Suppressor macrophage (primary cell): Measurements from ENCODE around the gene CMIP.
"Not testable (repeated sequence)": the region's sequence is repeated elsewhere in the genome, so short reads cannot be mapped to it uniquely, and the experiment has no call there.

ENCODE experiments used
- DNase-seq, 4 experiments: peaks; one replicate each; pipeline ENCODE4 v3.0.0-alpha.2; 2020 to 2022

Gene CMIP

DNA sequence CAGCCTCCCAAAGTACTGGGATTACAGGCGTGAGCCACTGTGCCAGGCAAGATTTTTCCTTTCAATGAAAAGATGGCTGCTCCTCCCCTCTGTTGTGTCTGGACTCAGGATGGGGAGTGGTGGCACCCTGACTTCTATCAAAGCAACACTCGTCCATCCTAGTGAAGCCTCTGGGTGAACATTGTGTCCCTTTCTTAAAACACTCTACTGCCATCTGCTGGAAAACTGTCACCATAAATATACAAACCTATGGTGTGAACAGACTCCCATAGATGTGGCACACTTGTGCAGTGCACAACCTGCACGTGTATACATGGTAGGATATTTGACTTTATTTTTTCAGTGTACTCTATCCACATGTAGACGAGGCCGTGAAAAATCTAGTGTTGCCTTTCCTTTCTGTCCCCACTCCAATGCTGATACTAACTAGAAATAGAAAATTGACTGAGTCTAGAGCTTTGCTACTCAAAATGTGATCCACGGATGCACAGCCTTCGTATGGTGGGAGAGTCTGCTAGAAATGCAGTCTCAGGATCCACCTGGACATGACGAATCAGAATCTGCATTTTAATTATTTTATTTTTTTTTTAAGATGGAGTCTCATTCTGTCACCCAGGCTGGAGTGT lies 278.6 kb downstream of the CMIP start:
- peak; percentile 73 to 93 (median 87) for DNase-seq

DNA sequence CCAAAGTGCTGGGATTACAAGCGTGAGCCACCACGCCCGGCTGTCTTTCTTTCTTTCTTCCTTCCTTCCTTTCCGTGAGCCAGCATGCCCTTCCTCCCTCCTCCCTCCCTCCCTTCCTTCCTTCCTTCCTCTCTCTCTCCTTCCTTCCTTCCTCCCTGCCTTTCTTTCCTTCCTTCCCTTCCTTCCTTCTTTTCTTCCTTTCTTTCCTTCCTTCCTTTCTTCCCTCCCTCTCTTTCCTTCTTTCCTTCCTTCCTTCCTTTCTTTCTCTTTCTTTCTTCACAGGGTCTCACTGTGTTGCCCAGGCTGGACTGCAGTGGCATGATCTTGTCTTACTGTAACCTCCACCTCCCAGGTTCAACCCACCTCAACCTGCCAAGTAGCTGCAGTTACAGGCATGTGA lies 283.8 kb downstream of the CMIP start:
- no peak for DNase-seq

DNA sequence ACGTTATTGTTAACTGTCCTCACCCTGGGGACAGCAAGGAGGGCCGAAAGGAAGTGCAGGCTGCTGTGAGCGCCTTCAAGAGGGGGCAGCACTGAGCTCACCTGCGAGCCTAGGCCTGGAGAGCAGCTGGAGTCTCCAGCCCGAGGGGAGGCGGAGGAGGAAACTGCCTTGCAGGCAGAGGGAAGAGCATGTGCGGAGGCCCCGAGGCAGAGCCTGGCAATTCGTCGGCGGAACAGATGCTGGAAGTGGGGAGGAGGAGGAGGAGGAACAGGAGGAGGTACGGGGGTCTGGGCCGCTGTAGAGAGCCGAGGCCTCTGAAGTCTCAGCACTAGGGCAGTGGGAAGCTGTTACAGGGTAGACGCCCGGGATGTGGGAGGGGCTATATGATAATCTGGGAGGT lies 284.8 kb downstream of the CMIP start:
- DNase-seq: no peak

DNA sequence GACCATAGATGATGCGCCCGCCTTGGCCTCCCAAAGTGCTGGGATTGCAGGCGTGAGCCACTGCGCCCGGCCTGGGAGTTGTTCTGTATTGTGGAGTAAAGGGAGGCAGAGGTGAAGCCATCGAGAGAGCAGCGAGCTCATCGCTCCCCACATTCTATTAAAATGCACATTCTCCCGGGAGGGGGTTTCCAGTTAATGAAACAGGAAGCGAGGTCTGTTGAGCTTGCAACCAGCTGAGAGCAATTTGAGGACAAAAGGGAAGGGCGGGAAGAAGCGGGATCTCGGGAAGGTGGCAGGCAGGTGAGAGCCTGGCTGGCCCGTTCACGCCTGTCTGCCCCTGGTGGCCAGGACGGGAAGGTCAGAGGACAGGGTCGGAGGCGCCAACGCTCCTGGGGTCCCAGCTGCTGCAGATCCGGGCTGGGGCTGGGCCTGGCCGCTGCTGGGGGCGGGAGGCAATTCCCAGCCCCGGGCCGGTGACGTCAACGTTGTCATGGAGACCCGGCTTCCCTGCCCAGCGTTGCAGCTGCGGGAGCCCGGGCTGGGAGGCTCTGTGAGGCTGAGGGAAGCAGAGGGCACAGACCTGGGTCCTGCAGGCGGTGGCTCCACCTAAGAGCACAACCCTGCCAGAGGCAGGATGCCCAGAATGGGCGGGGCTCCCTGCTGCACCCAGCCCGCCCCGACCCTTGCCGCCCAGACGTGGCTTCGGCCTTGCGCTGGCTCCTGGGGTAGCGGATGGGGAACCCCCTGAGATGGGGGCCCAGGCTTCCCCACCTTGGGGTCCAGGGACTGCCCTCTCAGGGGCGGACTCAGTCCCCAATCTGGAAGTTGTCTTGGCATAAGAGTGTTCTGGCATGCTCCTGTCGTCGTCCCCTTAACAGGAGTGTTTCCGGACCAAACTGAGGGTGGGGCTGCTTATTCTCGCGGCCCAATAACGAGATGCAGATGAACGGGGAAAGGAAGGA lies 285.8 kb downstream of the CMIP start:
- peak; percentile 78 to 87 (median 80) for DNase-seq

DNA sequence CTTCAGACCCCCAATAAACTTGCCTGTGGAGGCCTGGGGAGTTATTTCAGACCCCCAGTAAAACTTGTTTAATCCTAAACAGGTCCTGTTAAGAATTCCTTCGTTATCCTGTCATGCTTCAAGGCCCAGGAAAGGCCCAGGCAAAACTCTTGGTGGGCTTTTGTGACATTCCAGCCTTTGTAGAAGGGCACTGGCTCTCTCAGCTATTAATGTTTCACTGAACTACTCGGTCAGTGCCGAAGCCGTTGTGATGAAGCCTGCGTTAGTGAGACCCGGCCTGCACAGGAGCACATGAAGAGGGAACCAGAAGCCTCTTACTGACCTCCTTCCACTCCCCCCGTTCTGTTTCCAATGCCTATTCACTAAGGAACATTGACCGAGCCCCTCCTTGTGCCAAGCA lies 287.0 kb downstream of the CMIP start:
- no peak for DNase-seq

DNA sequence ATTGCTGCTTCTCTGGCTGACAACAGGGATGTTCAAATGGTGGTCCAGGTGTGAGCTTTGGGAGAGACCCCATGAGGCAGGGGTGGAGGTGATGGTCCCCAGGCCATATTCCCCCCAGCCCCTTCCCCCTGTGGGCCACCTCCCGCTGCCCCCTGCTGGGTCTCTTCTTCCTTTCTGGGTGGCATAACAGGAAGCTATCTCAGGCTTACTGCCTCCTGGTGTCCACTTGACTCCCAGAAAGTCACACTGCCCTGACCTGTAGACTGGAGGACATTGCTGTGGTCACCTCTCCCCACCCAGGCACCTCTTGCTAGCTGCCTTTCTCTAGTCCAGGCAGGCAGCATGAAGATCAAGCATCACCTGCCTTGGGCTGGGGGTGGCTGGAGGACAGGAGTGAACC lies 288.1 kb downstream of the CMIP start:
- DNase-seq: no peak

DNA sequence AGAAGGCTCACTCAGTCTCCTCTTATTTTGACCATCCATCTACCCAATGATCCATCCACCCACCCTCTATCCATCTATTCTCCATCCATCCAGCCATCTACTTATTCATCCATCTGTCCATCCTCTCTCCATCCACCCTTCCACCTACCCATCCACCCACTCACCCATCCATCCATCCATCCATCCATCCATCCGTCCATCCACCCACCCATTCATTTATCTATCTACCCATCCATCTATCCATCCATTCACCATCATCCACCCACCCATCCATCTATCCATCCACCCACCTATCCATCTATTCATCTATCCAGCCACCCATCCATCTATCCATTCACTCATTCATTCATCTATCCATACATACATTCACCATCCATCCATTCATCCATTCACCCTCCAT lies 288.7 kb downstream of the CMIP start:
- DNase-seq: no peak

DNA sequence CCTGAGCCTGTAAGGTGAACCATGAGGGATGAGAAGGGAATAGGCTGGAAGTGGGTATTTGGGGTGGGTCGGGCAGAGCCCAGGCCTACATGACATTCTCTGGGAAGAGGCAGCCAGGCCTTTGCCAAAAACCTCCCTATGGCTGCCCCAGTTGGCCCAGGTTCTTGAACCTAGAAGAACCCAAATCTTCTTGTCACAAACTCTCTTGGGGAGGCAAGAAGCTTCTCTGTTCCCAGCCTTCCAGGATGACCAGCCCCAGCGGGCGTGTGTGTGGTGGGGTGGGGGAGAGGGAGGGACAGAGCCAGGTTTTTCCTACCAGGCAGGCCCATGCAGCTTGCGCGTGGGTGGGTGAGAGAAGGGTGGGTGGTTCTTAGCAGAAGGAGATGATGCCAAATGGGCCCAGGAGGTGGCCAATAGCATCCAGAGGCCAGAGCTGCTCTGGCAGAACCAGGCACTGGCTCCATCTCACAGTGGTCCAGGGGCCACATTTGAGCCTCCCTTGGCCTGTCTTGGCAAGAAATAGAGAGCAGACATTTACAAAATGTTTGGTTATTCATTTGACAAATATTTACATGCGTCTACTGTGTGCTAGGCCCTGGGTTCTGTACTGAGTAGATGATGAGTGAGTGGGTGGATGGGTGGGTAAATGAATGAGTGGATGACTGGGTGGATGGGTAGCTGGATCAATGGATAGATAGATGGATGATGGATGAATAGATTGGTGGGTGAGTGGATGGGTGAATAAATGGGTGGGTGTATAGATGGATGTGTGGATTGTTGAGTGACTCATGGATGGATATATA lies 290.2 kb downstream of the CMIP start:
- DNase-seq: no peak

DNA sequence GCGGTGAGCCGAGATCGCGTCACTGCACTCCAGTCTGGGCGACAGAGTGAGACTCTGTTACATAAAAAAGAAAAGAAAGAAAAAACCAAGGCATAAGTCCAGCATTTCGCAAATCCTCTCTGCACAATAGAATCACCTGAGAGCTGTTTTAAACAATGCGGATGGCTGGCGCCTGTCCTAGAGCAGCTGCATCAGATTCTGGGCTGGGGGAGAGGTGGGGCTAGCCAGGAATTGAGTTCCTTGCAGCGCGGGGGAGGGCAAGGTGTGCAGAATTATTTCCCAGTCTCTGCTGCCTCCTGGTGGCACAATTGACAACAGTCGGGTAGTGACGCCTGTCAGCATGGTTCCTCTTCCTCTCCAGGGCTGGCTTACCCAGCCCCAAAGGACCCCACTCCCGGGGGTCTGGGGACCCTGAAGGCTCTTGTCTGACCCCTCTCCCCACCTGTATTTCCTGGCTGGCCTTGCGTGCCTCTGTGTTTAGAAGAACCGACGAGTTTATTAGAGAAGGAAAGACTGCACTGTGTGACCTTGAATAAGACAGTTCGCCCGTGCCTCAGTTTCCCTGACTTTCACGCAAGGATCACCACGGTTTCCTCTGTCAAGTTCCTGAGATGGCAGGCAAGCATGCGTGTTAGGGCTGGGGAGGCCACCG lies 293.4 kb downstream of the CMIP start:
- DNase-seq: peak; percentile 80 to 88 (median 84)

DNA sequence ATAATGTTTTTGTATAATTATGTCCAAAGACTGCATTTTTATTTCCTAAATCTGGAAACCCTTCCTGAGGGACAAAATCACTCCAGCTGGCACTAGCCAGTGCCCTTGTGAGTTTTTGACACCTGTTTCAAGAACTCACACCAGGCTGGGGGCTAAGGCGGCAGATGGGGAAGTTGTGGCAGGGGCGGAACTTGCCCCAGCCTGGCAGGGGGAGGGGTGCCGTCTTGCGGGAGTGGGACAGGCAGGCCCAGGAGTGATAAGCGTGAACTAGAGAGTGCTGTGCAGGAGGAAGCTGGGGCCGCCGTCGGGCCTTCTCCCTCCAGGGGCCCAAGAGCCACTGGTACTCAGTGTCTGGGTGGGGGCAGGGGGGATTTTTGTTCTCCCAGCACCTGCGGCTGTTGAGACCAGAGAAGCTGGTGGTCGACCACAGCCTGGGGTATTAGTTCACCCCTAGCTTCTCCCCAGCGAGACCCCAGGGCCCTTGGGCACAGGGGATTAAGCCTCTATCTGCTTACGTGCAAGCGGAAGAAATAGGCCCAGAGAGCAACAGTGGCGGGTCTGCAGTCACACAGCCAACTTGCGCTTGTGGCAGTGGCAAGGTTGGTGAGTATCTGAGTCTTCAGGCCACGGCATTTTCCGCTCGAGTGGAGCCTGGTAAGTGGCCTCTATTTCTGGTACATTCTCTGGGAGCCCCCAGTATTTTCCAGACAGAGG lies 294.3 kb downstream of the CMIP start:
- DNase-seq: peak; percentile 69 to 89 (median 82)

DNA sequence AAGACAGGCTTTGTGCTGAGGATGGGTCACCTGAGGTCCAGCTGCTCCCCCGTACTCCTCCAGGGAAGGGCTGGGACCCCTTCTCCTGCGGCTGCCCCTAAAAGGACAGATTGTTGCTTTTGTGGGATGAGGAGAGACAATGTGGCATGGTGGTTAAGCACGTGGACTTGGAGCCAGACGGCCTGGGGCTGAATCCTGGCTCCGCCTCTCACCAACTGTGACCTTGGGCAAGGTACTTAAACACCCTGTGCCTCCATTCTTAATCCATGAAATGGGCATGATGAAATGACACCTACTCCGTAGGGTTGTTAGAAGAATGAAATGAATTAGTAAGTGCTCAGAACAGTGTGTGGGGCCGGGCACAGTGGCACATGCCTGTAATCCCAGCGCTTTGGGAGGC lies 294.9 kb downstream of the CMIP start:
- no peak for DNase-seq

DNA sequence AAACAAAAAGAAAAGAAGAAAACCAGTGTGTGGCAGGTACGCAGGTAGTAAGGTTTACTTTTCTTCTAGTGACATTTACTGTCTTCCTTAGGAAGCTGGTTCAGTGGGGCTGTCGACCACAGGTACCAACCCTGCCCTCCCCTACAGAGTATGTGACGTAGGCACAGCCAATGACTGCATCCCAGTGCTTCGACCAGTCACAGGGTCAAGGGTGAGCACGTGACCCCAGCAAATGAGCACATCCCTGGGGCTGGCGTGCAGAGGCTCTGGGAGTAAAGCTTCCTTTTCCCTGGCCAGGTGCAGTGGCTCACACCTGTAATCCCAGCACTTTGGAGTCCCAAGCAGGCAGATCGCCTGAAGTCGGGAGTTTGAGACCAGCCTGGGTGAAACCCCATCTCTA lies 295.6 kb downstream of the CMIP start:
- DNase-seq: peak in 2 of 4 experiments; percentile 34

DNA sequence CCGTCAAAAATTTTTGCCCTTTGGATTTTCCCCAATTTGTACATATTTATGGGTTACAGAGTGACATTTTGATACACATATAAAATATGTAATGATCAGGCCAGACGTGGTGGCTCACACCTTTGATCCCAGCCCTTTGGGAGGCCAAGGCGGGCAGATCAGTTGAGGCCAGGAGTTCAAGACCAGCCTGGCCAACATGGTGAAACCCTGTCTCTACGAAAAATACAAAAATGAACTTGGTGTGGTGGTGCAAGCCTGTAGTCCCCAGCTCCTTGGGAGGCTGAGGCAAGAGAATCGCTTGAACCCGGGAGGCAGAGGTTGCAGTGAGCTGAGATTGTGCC lies 296.8 kb downstream of the CMIP start:
- DNase-seq: not testable (repeated sequence)

DNA sequence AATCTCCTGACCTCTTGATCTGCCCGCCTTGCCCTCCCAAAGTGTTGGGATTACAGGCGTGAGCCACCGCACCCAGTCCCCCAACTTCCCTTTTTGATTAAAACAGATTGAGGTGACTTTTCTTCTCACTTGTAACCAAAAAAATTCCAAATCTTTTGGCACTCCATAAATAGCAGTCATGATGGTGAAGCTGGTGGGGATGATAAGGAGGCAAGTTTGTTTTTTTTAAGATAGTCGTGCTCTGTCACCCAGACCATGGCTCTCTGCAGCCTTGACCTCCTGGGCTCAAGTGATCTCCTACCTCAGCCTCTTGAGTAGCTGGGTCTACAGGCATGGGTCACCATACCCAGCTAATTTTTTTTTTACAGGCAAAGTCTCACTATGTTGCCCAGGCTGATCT lies 299.8 kb downstream of the CMIP start:
- DNase-seq: no peak

DNA sequence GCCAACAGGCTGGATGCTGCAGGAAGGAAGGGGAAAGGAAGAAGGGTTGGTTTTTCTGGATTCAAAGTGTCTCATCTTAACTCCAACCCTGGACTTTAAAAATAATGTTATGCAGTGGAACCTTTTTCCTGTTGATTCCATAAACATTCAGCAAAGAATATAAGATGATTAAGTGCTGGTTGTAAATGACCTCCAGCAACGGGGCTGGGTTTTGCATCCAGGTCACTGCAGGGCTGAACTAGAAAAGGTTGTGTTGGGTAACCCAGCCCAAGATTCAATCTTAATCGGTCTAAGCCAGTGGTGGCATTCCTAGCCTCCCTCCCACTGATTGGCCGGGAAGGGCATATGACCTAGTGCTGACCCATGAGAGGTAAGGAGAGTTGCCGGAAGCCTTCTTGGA lies 300.3 kb downstream of the CMIP start:
- no peak for DNase-seq

DNA sequence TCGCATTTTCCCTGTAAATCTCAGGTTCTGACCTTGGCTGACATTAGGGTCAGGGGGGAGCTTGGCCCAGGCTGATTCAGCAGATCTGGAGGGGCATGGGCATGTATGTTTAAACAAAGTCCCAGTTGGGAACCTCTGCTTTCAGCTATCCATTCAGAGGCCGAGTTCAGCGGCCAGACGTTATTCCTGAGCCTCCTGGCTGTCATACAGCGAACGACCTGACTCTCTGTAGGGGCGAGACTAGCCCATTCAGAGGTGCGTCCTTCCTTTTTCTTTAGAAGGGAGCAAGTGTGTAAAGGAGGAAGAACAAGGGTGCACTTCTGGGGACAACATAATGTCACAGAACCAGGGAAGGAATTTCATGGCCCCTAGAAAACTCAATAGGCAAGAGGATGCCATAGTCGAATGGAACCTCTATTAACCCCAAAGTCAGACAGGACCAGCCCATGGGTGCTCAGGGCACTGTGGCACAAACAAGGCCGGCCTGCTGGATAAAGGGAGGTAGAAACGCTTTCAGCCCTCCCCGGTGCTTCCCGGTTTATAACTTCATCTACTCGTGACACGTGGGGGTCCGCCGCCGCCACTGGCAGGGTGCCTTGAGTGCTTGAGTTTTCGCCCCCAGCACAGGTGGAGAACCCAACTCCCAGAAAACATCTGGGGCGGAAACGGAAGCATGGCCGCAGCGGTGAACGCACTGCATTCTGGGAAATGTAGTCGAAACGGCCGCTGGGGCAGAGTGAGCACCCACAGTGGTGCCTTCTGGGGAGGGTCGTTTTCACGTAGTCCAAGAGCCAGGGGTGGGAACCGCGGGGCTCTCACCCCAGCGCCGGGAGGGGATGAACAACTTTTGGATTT lies 301.3 kb downstream of the CMIP start:
- DNase-seq: peak; percentile 66 to 86 (median 77)

DNA sequence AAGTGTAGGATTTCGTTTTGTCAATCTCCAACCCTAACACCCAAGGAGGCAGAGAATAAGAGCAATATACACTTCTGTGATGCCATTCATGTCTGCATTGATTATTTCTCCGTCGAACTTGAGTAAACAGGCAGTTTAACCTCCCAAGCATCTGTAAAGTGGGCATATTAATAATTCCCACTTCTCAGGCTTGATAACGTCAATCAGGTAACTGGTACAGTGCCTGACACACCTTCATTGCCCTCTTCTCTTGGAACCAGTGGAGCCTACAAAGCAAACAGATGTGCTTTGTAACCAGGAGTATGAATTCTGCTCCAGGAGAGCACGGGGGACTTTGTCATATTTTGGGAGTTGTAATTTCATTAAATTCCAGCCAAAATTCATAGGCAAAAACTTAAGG lies 302.0 kb downstream of the CMIP start:
- DNase-seq: no peak

DNA sequence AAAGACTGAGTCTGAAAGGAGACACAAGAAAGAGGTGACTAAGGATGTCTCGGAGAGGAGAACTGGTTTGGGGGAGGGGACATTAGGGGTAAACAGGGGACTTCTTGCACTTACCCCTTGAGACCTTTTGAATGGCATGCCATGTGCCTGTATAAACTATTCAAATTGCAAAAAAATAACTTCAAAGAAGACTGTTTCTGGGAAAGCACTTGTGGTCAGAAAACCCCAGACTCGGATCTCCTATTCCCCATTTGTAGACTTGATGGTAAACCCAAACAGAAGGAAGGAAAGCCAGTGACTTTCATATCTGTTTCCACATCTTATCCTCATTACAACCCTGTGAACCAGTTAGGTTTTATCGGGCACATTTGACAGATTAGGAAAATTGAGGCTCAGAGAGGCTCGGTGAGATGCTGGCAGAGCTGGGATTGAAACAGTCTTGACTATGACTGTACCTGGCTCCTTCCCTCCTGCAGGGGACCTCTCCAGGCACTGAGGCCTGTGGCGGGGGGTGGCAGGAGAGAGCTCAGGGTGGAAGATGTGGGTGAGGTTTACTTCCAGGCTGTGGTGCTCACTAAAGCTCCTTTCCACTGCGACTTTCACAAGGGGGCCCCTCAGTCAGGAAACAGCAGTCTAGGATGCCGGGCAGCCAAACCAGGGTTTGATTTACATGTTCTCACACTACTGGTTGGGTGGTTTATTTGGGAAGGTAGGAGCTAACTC lies 304.0 kb downstream of the CMIP start:
- DNase-seq: peak in 1 of 4 experiments; percentile 34

DNA sequence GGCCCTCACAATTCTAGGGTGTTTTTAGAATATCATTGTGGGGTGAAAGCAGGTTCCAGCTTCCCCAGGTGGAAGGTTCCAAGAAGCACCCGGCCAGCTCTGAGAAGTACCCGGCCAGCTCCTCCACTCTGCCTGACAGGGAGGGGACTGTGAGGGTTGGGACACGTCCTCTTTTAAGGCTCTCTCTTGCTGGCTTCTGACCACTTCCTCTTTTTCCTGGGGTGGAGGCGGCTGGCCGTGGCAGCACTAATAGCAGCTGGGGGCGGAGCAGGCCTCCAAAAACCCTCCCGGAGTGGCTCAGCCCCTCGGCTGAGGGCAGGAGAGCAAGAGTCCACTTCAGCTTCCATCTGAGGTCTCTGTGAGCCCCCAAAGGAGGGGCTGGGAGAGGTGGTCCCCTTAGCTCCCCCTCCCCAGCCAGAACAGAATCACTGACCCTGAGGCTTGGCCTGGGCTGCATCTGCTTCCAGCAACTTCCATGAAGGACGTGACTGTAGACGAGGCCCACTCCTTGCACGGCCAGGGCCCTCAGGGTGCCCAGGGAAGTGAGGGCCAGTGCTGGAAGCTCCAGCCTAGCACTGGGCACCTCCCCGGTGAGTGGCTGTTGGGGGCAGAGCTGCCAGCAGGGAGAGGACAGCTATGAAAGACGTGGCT lies 307.7 kb downstream of the CMIP start:
- peak; percentile 90 to 97 (median 95) for DNase-seq

DNA sequence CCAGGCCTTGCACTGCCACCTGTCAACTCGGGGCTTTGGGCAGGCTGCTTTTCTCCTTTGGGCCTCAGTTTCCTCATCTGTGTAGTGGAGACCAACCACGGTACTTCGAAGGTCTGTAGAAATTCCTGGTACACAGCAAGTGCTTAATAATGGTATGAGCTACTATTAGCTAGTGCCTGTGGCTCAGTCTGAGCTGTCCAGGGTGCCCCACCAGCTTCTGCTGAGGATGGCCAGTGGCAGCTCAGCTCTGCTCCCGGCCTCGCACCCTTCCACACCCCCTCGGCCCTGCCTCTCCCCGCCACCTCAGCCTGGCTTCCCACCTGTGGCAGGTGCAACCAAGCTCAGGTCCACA lies 308.2 kb downstream of the CMIP start:
- no peak for DNase-seq
